ENCODE results near the gene EXOC3L1. TPM values are rescaled to one million over a fixed set of nuclear protein-coding genes. Genes with fewer than 3 reads are reported as not detected.

EXOC3L1 gene
- total RNA-seq, 2 donors from 2014 or later: 0.97 to 1.8 TPM

DNA sequence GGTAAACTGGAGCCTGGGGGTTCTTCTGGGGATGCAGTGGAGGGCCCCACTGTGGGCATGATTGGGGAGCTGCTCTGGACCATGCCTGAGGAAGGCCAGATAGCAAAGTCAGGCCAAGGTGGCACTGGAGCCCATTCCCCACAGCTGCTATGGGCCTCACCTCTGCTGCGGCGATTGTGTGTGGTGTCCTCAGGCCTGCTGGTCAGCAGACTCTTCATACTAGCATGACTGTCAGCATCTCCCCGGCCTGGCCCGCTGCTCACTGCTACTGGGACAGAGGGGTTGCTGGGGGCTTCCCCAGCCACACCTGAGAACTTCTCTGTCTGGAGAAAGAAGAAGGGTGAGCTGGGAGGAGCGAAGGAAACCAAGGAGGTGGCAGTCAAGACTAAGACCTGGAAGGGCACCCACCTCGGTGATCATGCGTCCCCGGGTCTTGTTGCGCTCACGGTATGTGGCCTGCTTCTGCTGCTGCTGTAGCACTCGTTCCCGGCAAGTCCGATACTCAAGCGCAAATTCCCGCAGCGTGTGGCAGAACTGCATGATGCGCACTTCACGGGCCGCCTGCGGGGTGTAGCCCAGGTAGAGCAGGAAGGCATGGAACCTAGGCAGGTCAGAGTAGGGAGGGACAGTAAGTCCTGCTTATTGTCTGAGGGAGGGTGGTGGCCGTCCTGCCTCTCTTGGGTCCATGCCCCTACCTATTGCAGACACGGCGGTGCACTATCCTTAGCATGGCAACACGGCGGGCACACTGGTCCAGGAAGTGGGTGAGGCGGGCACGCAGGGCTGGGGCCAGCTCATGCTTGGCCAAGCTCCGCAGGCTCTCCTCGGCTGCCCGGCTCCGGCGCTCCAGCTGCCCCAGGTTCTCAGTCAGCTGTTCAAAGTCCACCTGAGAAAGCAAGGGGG is 40.2 kb upstream of the EXOC3L1 start:
- Histone ChIP-seq H3K36me3 (ENCODE audit: control insufficient read depth, insufficient read depth, low read length) (peaks cover 66% of the 10 kb centered on the region), H3K27me3 (ENCODE audit: control insufficient read depth, insufficient read depth, low read length, poor library complexity, severe bottlenecking) (no peaks in the 10 kb centered on the region), H3K27ac (ENCODE audit: low read depth, low read length) (no peak overlapping the region), H3K4me3 (ENCODE audit: low read length) (no peak overlapping the region), H3K9me3 (ENCODE audit: control insufficient read depth, low read length) (no peaks in the 10 kb centered on the region), H3K4me1 (ENCODE audit: control insufficient read depth, insufficient read depth, low read length) (no peaks in the 10 kb centered on the region), H3K9ac (ENCODE audit: extremely low read depth, low read length, poor library complexity, severe bottlenecking) (no peak overlapping the region)
- WGBS, 2 experiments (ENCODE audit: insufficient coverage in 1 of 2, insufficient read length in 1 of 2): 93 to 95% methylated on average over 27 to 32 of the region's 32 CpGs
- TF ChIP-seq, protein P1, sequence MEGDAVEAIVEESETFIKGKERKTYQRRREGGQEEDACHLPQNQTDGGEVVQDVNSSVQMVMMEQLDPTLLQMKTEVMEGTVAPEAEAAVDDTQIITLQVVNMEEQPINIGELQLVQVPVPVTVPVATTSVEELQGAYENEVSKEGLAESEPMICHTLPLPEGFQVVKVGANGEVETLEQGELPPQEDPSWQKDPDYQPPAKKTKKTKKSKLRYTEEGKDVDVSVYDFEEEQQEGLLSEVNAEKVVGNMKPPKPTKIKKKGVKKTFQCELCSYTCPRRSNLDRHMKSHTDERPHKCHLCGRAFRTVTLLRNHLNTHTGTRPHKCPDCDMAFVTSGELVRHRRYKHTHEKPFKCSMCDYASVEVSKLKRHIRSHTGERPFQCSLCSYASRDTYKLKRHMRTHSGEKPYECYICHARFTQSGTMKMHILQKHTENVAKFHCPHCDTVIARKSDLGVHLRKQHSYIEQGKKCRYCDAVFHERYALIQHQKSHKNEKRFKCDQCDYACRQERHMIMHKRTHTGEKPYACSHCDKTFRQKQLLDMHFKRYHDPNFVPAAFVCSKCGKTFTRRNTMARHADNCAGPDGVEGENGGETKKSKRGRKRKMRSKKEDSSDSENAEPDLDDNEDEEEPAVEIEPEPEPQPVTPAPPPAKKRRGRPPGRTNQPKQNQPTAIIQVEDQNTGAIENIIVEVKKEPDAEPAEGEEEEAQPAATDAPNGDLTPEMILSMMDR (conservative IDR thresholded peaks at IDR 0.05): no peak
- peaks cover 5% of the 10 kb centered on the region for H3K27me3 Mint-ChIP-seq (ENCODE audit: insufficient read depth)
- H3K36me3 Mint-ChIP-seq (ENCODE audit: low read depth): peaks cover 48% of the 10 kb centered on the region
- no peak overlapping the region for H3K4me3 Mint-ChIP-seq
- peaks cover 14% of the 10 kb centered on the region for H3K4me1 Mint-ChIP-seq
- DNase-seq: peak; percentile 46
- no peaks in the 10 kb centered on the region for H3K9me3 Mint-ChIP-seq
- H3K27ac Mint-ChIP-seq: no peak overlapping the region

DNA sequence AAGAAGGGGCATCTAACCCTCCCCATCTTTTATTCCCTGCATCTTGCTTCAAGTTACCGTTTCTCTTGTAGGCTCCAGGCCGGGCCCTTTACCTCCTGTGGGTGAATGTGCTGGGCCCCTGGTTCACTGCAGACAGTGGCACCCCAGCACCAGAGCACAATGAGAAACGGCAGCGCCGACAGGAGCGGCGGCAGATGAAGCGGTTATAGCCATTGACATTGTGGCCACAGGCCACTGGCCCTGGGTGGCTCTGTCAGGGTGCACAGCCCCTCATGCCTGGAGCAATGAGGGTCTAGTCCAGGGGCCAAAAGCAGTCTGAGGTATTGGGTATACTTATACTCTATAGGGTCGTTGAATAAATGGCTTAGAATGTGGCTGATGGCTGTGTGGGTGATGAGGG is 39.0 kb upstream of the EXOC3L1 start:
- TF ChIP-seq, protein P1 (conservative IDR thresholded peaks at IDR 0.05): no peak
- no peak overlapping the region for H3K27ac ChIP-seq (ENCODE audit: low read depth, low read length)
- no peaks in the 10 kb centered on the region for H3K9me3 ChIP-seq (ENCODE audit: control insufficient read depth, low read length)
- H3K9ac ChIP-seq (ENCODE audit: extremely low read depth, low read length, poor library complexity, severe bottlenecking): no peak overlapping the region
- Mint-ChIP-seq H3K4me3 (peak overlapping the region; percentile 96), H3K4me1 (peaks cover 24% of the 10 kb centered on the region), H3K27me3 (ENCODE audit: insufficient read depth) (peaks cover 5% of the 10 kb centered on the region), H3K27ac (no peak overlapping the region), H3K9me3 (no peaks in the 10 kb centered on the region), H3K36me3 (ENCODE audit: low read depth) (peaks cover 38% of the 10 kb centered on the region)
- peaks cover 53% of the 10 kb centered on the region for H3K36me3 ChIP-seq (ENCODE audit: control insufficient read depth, insufficient read depth, low read length)
- peak; percentile 33 for DNase-seq
- WGBS, 2 experiments (ENCODE audit: insufficient coverage in 1 of 2, insufficient read length in 1 of 2): 93 to 100% methylated on average over 2 to 9 of the region's 9 CpGs
- H3K4me1 ChIP-seq (ENCODE audit: control insufficient read depth, insufficient read depth, low read length): peaks cover 3% of the 10 kb centered on the region
- H3K27me3 ChIP-seq (ENCODE audit: control insufficient read depth, insufficient read depth, low read length, poor library complexity, severe bottlenecking): no peaks in the 10 kb centered on the region
- H3K4me3 ChIP-seq (ENCODE audit: low read length): no peak overlapping the region

DNA sequence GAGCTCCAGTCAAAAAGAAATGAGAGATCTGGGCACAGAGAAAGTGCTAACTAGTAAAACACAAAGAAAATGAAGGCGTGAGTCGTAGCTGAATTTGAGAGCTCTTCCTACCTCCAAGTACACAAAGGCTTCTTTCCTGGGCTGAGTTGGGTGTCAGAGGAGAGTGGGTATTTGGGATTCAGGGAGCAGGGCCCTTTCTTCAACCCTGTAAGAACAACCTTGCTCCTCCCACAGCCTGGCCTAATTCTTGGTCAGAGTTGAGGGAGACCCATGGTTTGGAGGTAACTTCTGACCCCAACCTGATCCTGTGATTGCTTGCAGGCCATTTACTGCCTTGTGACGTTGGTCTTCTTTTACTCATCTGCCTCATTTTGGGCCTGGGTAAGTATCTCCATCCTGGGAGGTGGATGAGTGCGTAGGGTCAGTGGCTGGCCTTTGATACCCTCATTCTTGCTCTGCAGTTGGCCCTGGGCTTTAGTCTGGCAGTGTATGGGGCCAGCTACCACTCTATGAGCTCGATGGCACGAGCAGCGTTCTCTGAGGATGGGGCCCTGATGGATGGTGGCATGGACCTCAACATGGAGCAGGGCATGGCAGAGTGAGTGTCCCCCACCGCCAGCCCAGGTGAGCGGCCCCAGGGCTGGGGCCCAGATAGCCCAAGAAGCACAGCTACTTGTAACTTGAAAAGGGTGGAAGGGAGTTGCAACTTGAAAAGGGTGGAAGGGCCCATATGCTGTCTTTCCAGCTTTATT is 38.3 kb upstream of the EXOC3L1 start:
- Mint-ChIP-seq H3K36me3 (ENCODE audit: low read depth) (peaks cover 34% of the 10 kb centered on the region), H3K9me3 (no peaks in the 10 kb centered on the region), H3K4me3 (peak overlapping the region; percentile 96), H3K27me3 (ENCODE audit: insufficient read depth) (peaks cover 5% of the 10 kb centered on the region), H3K4me1 (peaks cover 27% of the 10 kb centered on the region), H3K27ac (peak overlapping the region; percentile 13)
- H3K9me3 ChIP-seq (ENCODE audit: control insufficient read depth, low read length): no peaks in the 10 kb centered on the region
- H3K4me1 ChIP-seq (ENCODE audit: control insufficient read depth, insufficient read depth, low read length): peaks cover 3% of the 10 kb centered on the region
- WGBS, 2 experiments (ENCODE audit: insufficient coverage in 1 of 2, insufficient read length in 1 of 2): 90 to 93% methylated on average over 7 to 9 of the region's 9 CpGs
- H3K27me3 ChIP-seq (ENCODE audit: control insufficient read depth, insufficient read depth, low read length, poor library complexity, severe bottlenecking): no peaks in the 10 kb centered on the region
- peak overlapping the region; percentile 99 for H3K4me3 ChIP-seq (ENCODE audit: low read length)
- TF ChIP-seq, protein P1 (conservative IDR thresholded peaks at IDR 0.05): no peak
- H3K36me3 ChIP-seq (ENCODE audit: control insufficient read depth, insufficient read depth, low read length): peaks cover 47% of the 10 kb centered on the region
- no peak overlapping the region for H3K27ac ChIP-seq (ENCODE audit: low read depth, low read length)
- peak overlapping the region; percentile 82 for H3K9ac ChIP-seq (ENCODE audit: extremely low read depth, low read length, poor library complexity, severe bottlenecking)
- DNase-seq: peak; percentile 25
